NOMO-1 (cell line): ENCODE measurements around the gene ARID3A.
"Not testable (repeated sequence)": the region's sequence is repeated elsewhere in the genome, so short reads cannot be mapped to it uniquely, and the experiment has no call there.

ENCODE experiments used
- DNase-seq, 2 experiments: peaks; one replicate each; lab custom pipeline; 2025; ENCODE audit not compliant: unreplicated experiment in 2 of 2; lab: John Stamatoyannopoulos, UW

ARID3A gene

DNA sequence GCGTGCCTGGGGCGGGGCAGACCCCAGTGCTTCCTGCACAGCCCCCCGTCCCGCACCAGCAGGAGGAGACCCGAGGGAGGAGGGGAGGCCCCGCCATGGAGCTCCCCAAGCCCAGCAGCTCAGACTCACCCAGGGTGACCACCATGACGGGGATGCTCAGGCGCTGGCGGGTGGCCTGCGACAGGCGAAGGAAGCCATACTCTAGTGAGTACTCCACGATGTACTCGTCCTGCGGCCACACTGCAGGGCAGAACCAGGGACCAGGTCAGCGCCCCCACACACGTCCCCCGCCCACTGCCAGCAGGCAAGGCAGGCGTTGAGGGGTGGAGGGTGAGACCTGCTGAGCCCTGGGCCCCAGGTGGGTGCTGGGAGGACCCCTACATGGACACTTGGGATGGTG is 86.5 kb downstream of the ARID3A start:
- no peak for DNase-seq

GRCh38 chr19:1013218-1013617 is 87.4 kb downstream of the ARID3A start:
- no peak for DNase-seq

- DNase-seq = no peak
These were observed 88.6 kb downstream of the ARID3A start for GRCh38 chr19:1014161-1015060.

GRCh38 chr19:1015061-1015781 is 89.4 kb downstream of the ARID3A start:
- no peak for DNase-seq

GRCh38 chr19:1015782-1016646 is 90.2 kb downstream of the ARID3A start:
- DNase-seq = no peak

GRCh38 chr19:1016647-1017114 is 90.8 kb downstream of the ARID3A start:
- DNase-seq = no peak

DNA sequence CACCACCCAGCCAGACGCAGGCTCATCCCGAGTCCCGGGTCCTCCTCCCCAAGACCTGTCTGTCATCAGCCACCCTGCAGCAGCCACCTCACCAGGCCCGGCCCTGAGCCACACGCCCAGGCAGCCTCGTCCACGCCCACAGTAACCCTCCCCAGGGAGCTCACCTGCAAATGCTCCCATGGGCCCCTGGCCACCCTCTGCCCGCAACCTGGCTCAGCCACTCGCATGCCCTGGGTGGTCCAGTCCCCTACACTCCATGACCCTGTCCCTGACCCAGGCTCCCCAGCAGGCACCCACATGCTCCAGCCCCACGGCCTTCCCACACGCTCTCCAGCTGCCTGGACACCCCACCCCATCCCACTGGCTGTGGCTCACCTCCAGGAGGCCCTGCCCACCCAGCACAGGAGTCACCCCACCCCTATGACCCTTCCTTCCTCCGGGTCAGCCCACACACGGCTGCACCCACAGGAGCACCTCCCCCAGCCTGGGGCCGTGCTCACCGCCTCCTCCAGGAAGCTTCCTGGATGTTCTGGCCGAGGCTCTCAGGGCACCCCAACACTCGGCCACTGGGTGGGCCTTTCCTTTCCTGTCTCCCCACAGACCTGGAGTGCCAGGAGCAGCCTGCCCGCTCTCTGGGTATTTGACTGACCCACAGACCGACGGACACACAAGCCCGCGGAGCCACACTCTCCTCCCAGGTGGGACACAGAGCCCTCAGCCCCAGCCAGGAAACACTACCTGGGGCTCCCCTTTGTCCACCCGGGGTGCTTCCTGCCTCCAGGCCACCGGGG is 91.5 kb downstream of the ARID3A start:
- no peak for DNase-seq

GRCh38 chr19:1017906-1018305 is 92.1 kb downstream of the ARID3A start:
- DNase-seq = no peak

DNA sequence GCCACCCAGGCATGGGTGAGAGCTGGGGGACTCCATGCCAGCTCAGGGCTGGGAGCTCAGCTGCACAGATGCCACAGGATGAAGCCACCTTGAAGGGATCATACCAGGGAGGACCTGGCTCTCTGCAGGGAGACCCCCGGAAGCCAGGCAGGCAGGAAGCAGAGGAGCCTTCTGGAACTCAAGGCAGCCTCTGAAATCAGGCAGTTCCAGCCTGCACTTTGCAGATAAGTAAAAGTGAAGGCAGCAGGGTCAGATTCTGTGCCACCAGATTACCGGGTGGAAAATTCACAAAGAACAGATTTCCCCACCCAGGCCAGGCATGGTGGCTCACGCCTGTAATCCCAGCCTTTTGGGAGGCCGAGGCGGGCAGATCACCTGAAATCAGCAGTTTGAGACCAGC is 92.6 kb downstream of the ARID3A start:
- DNase-seq = no peak

- no peak for DNase-seq
These were observed 93.2 kb downstream of the ARID3A start for GRCh38 chr19:1018932-1019615.

GRCh38 chr19:1019616-1019961 is 93.8 kb downstream of the ARID3A start:
- DNase-seq = no peak

GRCh38 chr19:1019980-1020867 is 94.4 kb downstream of the ARID3A start:
- peak in 1 of 2 experiments; percentile 39 for DNase-seq

DNA sequence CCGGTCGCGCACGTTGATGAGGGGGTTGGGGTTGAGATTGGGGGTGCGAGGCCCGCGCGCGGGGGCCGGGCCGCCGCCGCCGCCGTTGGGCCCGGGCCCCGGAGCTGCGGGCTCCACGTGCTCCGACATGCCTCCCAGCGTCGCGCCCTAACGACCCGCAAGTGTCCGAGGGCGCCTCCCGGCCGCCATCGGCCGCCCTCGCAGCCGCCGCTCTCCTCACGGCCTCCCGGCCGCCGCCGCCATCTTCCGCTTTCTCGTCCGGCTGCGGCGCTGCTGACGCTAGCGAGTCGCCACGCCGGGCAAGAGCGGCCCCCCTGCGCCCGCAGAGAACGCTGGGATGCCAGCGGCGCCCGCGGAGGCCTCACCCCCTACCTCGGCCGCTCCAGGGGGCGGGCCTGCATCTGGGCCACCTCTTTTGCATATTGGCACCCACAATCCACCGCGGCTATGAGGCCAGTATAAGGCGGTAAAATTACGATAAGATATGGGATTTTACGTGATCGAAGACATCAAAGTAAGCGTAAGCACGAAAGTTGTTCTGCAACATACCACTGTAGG is 95.1 kb downstream of the ARID3A start, which contains the start of gene TMEM259:
TMEM259 (minus strand) TSS at position 256 of the 558 bp plus-strand sequence; CDS start at position 129, 127 bp downstream.
- peak; percentile 92 to 99 for DNase-seq

- not testable (repeated sequence) for DNase-seq
These were observed 98.0 kb downstream of the ARID3A start for GRCh38 chr19:1023883-1024188.

DNA sequence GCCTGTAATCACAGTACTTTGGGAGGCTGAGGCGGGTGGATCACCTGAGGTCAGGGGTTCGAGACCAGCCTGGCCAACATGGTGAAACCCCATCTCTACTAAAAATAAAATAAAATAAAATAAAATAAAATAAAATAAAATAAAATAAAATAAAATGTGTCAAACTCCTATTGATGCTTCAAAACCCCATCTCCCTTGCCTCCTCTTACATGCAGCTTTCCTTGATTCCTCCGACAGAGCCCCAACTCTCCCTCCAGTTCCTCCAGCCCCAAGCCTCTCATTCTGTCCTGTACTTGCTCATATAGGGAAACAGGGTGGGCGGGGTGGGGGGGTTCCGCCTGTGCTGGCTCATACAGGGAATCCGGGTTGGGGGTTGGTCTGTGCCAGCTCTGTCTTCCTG is 99.2 kb downstream of the ARID3A start:
- DNase-seq = not testable (repeated sequence)
